NCI-H1694 treated with DMSO at 0.1 percent for 48 hours (cell line): Measurements from ENCODE around the gene TBC1D22A.
"Not testable (repeated sequence)": the region's sequence is repeated elsewhere in the genome, so short reads cannot be mapped to it uniquely, and the experiment has no call there.

Experiments
- DNase-seq: peaks from one replicate; lab custom pipeline; 2025; lab: John Stamatoyannopoulos, UW

Gene TBC1D22A

DNA sequence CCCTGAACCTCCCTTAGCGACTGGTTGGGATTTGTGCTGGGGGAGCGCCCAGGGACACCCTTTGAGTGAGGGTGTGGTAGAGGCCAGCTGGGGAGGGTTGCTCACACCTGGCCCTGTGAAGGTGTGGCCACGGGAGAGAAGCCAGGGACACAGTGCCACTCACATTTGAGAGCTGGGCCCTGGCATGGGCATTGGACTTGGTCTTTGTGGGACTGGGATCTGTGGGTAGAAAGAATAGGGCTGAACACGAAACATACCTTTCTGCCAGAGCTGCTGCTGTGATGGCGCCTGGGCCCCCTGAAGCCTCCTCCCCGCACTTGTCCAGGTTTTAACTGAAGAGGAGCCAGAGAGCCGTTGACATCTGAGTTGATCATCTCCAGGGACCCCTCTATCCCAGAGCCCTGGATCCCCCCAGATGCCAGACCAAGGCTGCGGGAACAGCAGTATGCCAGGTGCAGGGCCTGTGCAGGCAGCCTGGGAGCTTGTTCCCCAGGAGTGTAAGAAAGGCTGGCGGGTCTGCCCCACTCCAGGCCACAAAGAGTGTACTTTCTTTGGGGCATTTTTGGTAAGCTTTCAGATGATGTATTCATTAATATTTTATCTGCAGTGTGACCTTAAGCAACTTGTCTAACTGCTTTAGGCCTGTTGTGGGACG is 284.1 kb downstream of the TBC1D22A start:
- no peak for DNase-seq

DNA sequence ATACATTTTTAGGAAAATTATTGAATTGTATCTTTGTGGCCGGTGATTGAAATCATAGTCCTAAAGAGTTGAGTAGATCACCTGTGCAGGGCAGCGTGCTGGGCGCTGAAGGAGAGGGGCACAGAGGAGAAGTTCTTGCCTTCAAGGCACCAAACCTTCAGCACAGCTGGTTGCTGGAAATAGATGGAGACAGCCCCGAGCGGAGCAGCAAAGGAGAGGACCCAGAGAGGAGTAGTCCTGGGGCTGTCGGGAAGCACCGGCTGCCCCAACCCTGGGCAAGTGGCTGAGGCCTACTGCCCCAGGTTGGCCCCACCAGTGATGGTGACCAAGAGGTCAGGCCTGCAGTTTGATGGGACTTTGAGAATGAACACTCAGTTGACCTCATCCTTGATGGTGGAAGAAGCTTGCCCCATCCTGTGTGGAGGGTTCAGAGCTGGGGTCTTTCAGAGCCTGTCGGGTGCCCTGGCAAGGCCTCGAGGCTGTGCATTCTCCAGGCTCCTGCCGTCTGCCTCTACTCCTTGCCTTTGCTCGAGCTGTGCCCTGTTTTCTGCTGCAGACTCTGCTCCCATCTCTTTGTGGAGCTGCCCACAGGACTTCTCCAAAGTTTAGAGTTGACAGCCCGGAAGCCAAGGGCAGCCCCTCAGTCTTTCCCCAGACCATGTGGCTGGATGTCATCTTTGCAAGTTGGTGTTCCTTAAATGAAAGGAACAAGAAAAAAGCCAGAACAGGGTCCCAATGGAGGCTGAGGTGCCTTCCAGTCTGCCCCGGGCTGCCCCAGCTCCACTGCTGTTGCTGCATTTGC is 285.1 kb downstream of the TBC1D22A start:
- no peak for DNase-seq

DNA sequence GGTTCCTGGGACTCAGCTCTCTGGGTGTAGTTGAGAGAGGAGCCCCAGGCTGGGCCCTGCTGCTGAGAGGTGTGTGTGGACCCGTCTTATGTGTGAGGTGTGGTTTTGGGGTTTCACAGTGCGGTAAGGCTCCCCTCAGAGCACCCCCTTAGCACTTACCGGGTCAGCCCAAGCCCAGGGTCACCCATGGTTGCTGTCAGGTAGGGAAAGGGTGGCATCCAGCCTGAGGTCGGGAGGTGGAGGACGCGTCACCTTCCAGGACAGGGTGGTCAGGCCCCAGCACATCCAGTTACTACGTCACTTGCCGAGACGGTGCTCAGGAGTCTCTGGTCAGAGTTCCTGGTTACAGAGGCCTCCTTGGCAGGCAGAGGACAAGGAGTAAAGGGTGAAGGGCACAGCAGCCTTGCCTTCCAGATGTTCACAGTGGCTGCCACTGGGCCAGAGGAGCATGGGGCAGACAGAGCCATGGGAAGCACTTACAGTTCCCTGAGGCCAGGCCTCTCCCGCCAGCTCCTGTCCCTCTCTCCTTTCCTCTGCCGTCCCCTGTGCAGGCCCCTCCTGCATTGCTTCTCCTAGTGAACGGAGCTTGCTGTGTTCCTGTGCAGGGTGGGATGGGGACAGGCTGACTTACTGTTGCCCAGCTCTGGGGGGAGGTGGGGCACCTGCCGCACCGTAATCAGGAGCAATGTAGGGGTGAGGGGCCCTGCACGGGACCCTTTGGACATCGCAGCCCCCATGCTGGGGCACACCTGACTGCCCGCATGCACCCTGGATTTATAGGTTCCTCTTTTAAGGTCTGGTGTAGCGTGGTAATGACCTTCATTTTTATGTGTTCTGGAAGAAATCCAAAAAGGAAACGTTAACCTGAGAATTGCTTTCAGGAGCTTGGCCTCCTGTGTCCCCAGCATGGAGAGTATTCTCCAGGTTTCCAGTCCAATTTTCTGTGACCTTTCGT is 285.9 kb downstream of the TBC1D22A start:
- DNase-seq = no peak

DNA sequence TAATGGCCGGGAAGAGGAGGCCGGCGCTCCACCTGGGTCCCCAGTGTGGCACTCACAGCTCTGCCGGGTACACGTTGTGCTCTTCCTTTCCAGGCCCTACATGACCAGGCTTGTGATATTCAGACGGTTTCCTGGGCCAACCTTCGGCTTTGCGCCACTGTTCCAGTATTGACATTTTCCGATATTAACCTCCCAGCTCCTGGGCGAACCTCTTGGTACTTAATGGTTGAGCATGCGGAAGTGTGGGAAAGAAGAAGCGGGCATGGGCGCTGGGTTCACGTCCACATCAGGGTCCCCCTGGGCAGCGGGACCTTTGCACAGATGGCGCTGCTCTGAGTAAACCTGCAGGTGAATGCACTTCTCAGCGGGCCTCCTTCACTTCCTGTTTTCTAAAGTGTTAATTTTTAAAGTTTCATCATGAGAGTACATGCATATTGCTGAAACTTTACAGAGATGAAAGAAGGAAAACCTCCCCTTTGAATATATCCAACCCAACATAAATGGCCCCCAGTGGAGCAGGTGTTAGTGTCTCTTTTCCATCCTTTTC is 286.7 kb downstream of the TBC1D22A start:
- no peak for DNase-seq

DNA sequence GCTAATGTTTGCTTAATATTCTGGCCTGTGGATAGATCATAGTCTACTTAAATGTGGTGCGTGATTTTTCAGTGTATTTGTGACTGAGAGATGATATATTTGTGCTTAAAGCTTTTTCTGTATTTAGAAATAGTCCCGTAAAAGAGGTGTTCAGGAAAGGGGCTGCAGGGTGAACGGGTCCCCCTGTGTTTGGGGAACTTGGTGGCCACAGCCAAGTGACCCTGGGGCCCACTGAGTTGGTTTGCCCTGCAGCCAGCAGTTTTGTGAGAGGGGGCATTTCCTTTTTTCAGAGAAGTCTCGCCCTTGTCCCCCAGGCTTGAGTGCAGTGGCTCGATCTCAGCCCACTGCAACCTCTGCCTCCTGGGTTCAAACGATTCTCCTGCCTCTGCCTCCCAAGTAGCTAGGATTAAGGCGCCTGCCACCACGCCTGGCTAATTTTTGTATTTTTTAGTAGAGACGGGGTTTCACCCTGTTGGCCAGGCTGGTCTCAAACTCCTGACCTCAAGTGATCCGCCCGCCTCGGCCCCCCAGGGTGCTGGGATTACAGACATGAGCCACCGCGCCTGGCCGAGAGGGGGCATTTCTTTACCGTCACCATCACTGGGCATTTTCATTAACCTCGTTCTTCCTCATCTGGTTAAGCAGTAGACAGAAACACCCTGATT is 287.4 kb downstream of the TBC1D22A start:
- not testable (repeated sequence) for DNase-seq

DNA sequence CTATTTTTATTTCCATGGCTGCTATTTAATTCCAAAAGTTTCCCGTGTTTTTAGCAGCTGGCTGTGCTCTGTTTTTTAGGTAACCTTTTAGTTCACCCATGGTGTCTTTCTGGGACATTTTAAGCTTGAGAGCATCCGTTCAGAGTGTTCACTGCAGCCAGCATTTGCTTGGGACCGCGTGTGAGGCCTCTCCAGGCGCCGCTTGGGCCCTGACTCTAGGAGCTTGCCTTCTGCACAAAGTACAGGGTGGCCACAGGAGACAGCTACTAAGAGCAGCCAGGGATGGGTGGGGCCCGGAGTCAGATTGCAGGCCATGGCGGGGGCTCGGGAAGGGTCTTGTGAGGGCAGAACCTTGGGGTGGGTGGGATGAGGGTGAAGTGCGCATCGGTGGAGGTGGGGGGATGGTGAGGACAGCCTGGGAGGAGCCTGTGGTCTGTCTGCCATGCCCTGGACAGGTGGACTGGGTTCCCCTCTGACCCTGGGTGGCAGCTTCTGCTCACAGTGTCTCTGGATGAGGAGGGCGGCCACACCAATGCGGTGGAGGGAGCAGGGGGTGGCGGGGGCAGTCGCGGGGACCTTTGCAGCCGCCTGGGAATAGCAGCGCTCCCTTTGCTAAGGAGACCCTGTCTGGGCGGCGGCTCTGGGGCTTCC is 288.1 kb downstream of the TBC1D22A start:
- no peak for DNase-seq

DNA sequence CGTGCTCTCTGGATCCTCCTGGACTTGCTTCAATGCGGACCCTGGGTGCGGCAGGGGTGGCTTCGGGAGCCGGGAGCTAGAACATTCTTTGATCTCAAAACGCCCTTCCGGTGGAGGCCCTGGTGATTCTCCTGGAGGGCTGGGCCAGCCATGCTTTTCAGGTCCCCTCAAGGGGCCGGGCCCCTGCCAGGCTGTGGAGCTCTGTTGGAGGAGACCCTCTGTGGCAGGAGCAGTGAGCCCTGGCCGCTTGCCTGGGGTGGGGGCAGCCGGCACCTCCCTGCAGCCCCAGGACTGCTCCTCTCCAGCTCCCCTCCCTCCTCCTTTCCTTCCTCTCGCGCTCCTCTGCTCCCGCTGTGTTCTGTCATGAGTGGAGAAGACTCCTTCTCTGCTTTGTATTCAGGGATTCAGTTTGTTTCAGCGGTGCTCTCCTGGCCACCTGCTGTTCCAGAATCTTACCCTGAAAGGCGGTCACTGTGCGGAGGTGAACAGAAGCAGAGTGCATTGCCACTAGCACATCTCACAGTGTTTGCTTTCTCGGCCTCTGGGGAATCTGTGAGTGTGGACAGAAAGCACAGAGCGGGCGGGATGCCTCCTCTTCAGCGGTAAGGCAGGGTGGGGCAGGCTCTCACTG is 289.1 kb downstream of the TBC1D22A start:
- no peak for DNase-seq

DNA sequence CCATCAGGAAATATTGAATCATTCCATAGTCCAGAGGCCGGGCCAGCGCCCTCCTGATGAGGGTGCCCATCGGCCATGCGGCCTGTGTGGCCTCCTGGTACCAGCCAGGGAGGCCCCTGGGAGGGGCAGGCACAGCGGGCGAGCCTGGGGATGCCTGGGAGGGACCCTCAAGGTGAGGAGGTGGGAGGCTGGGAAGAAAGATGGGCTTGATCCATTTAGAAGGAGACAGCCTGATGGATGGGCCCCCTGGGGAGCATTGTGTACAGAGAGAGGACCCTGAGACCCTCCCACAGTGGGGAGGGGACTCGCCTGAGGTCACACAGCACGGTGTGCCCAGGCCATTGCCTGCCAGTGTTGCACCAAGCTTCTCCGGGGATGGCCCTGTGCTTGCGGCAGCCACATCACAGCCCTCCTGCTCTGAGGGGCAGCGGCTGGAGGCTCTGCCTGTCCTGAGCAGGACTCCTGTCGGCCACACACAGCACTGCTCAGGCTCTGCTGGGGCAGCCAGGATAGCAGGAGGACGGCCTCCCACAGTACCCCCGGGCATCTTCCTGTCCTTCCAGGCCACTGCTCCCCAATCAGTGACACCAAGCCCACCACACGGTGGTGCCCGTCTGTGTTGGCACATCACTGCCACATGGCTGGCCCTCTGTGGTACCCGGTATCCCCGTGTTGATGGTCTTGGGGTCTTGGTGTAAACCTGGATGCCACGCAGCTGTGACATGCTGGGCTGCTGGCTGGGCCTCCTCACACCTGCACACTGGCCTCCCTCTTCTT is 290.0 kb downstream of the TBC1D22A start:
- no peak for DNase-seq

DNA sequence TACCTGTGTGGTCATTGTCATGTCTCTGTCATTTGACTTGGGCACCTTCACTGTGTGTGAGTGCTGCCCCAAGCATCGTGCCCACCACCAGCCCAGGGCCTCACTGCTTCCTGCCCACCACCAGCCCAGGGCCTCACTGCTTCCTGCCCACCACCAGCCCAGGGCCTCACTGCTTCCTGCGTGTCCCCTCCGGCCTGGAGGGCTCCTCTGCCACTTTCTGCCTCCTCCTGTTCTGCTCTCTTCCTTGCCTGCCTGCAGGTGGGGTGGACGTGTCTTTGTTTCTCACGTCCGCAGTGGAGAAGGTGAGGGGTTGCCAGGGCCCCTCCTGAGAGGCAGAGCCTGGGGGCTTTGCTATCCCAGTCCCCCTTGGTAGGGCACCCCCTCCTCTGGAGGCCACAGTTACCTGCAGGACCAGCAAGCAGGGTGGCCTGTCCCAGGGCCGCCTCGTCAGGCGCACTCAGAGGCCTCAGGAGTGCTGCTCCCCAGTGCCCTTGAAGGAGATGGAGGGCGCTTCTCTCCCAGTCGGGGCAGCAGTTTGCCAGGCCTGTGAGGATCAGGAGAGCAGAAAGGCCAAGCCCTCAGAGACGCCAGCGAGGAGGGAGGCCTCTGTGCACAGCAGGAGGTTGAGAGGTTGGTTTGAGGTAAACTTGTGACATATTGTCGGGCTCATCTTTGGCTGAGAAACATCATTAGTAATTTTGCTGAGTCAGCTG is 290.7 kb downstream of the TBC1D22A start:
- DNase-seq = peak; percentile 87

DNA sequence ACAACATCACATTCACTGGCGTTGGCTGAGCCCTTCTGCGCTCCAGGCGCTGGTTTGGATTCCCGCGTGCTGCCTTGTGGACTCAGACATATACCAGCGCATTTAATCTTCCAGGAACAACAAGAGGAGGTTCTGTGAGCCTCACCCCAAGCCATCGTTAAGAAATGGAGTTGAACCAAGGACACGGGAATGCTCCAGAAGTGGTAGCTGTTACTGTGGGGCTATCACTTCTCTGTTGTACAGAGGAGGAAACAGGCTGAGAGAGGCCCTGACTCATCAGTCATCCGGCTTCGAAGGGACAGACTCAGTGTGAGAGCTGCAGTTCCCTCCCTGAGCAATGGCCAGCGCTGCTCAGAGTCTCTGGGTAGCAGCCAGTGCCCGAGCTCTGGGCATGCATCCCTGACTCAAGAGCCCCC is 291.3 kb downstream of the TBC1D22A start:
- no peak for DNase-seq

DNA sequence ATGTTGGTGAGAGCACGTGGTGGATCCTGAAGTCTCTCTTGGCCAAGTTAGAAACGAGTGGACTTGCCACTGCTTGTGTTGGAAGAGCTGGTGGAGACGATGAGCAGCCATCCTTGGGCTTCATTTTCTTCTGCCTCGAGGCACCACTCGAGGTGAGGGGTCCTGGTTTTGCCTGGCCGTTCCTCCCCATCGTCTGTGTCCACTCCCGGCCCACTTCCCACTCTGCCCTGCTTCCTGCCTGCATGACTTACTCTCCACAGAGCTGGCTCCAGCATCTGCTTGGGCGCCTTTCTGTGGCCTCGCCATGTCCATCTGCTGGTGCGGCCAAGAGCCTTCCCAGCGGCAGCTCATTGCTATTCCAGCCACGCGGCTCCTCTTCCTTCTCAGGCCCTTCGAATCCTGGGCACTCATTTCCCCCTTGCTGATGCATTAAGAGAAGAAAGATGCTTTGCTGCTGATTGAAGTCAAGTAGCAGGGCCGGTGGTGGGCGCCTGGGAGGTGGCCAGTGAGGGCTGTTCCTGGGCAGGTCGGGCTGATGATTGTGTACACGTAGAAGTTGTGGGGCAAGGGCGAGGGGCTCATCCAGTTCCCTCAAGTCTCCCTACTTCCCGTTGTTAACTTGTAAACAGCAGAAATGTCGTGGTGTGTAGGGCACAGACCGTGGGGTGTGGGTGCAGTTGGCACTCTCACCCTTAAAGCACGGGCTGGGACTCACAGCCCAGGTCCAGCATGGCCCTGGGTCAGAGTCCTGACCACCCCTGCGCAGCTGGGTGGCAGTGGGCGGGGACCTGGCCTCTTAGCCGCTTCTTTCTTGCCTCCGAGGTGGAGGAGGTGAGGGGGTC is 292.0 kb downstream of the TBC1D22A start:
- no peak for DNase-seq

DNA sequence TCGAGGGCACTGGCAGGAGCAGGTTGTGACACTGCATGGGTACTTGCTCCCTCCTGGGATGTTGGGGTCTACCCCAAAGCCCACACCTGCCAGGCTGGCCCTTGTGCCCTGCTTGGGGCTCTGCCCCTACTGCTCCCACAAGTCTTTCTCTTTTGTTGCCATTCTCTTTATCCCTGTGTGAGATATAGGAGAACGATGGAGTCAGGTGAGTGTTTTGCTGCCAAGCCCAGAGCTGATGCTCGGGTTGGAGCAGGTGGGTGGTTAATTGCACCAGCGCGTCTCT is 292.6 kb downstream of the TBC1D22A start:
- no peak for DNase-seq

DNA sequence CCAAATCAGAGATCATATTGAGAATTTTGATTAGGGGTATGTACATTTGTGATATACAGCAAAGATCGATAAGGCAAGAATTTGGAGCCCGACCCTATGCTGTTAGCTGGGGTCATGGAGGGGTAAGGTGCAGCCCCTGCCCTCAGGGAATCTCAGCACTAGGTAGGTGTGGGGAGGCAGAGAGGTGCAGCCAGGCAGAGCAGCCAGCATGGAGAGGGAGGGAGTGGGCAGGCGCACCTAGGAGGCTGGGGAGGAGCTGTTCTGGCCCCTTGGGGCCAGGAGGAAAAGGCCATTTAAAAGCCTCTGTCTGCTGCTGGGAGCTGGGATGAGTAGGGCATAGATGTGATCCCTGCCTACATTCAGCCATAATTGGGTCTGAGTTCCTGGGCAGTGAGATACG is 293.0 kb downstream of the TBC1D22A start:
- no peak for DNase-seq

DNA sequence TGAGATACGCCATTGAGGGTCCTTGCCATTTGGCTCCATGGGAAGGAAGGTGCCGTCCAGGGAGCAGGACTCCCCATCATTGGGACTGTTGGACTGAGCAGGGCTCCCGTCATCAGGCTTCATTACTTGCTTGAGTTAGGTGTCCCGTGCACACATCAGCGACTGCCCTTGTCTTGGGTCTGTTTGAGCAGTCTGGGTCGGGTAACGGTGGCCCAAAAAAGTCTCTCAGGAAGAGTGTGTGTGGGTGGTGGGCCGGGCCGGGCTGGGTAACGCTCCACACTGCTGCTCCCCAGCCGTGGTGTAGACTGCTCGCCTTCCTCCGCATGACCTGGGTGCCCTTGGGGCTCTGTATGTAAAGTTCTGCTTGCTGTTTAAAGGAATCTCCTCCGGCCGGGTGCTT is 293.5 kb downstream of the TBC1D22A start:
- no peak for DNase-seq

DNA sequence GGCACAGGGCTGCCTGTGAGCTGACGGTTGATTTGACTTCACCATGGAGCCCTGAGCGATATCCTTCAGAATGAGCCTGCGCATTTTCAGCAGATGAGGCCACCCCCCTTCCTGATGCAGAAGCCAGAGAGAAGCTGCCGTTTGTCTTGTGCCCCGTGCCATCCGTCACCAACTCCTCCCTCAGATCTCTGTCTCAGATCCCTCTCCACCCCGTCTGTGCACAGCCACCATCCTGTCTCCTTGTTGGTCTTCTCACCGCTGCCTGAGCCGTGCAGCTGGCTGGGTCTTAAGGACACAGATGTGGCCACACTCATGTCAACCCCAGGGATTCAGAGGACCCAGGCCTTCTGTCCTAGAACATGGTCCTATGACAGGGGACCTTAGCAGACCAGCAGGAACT is 293.9 kb downstream of the TBC1D22A start:
- no peak for DNase-seq

DNA sequence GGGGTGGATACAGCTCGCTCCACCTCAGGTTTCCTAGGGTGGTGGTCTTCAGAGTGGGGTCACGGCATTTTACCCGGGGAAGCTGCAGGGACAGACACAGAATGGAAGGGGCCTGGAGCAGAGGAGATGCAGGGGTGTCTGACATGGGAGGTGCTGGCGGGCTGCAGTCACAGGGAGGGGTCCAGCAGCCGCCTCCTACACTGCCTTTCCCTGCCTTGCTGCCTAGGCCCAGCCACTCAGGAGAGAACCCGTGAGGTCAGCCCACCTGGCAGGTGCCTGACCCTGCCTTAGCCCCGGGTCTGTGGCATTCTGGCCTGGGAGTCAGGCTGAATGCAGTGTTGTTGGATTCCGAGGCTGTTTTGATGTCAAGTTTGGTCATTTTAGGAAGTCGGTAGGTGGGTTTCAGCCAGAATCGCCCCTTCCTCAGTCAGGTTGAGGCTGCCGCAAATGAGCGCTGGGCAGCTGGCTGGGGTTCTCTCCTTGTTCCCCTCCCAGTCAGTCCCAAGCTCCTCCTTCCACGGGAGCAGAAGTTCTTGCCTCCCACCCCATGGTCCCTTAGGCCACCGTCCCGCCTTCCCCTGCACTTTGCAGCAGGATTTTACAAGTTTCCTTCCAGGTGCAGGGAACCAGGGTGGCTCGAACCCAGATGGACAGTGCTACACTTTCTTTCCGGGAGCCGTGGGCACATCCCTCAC is 294.5 kb downstream of the TBC1D22A start:
- no peak for DNase-seq

DNA sequence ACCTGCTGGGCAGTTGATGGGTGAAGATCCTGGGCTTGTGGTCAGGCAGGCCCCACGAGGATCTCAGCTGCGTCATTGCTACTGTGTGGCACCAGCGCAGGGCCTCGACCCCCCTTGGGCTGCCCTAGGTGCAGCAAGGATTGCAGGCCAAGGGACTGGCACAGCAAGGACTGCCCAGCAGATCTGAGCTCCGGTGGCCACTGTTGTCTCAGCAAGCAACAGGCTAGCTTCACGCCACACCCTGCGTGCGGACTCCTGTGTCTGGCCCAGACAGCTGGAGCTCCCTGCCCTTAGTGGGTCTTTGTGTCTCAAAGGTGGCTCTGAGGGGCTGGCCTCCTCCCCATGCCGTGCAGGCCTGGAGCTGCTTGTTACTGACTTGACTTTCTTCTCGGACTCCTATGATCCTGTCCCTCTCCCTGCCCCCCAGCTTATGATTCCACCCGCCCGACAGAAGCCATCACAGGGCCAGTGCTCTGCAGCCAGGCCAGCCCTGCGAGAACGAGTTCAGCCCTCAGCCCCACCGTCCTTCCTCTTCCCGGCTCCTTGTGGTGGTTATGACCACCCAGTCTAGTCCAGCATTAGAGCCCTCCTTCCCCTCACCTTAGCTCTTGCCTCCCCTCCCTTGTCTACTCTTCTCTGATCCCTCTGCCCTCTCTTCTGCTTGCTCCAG is 295.6 kb downstream of the TBC1D22A start:
- no peak for DNase-seq
